ENCODE data around the gene CELF5. TPM values are rescaled to one million over a fixed set of nuclear protein-coding genes. Genes with fewer than 3 reads are reported as not detected.

The CELF5 gene
- total and polyA plus RNA-seq, 9 of the 15 experiments (the other 6 are each of a cell fraction or from before 2014, with no cell fraction given) = 0.01 to 0.56 (median 0.22) TPM

- Histone ChIP-seq H3K27me3 (ENCODE audit: control insufficient read depth in 2 of 2, insufficient read depth in 2 of 2, low read length in 2 of 2) (no peaks in the 10 kb centered on the region), H2AFZ (ENCODE audit: low read depth, low read length) (no peak overlapping the region), H3K27ac (ENCODE audit: extremely low read depth, low read depth, low read length) (no peak overlapping the region), H4K20me1 (replicated peaks; ENCODE audit: control insufficient read depth, insufficient read depth, low read length) (peaks cover 26% of the 10 kb centered on the region; the same call in 1 of the 2 replicates), H3K9ac (ENCODE audit: insufficient read depth in 1 of 2, low read depth in 2 of 2, low read length in 2 of 2) (peak overlapping the region in 1 of 2 experiments; percentile 74; a peak in 1 of 4 replicates), H3K4me2 (ENCODE audit: insufficient read depth, low read length) (no peak overlapping the region), H3K79me2 (ENCODE audit: control insufficient read depth, insufficient read depth, low read length) (peaks cover 78% of the 10 kb centered on the region), H3K4me1 (replicated peaks in 1 of 2; ENCODE audit: control insufficient read depth in 2 of 2, insufficient read depth in 2 of 2, low read length in 2 of 2) (peaks cover 17 to 95% of the 10 kb centered on the region in 2 experiments), H3K9me1 (ENCODE audit: control insufficient read depth, insufficient read depth, low read length) (no peaks in the 10 kb centered on the region), H3K36me3 (ENCODE audit: control insufficient read depth, insufficient read depth, low read length) (peaks cover 84% of the 10 kb centered on the region; the same call in 2 of the 3 replicates), H3K9me3 (replicated peaks; ENCODE audit: control insufficient read depth, insufficient read depth, low read depth, low read length) (no peaks in the 10 kb centered on the region), H3K4me3 (no peak overlapping the region)
- DNase-seq (ENCODE audit: extremely low read depth in 1 of 4, low spot score in 3 of 4) = no peak
- no peak for FAIRE-seq
- intact Hi-C loops (cut with micrococcal nuclease) (no loop called here), in situ Hi-C loops (cut with MboI) (no loop called here)
- BruUV-seq (replicated peaks) = no TSS peak
- no peak for ATAC-seq
- ChIA-PET CTCF (ENCODE audit: low intra/inter-chr PET ratio) (no interaction called here), POLR2A (interaction anchor here (1.2 kb wide), 1 partner anchor 11 kb away, joined by 4 read pairs; no protein-coding TSS in a partner anchor)
- TF ChIP-seq CCAR2 (IDR thresholded peaks at IDR 0.05; ENCODE audit: low read depth, low read length) (no peak), HNRNPL (IDR thresholded peaks at IDR 0.05; ENCODE audit: low read depth, low read length) (peak; percentile 37; the same call in 1 of the 2 replicates), ZNF586 (CRISPR knock-in tag; conservative IDR thresholded peaks at IDR 0.05) (no peak), ZNF41 (CRISPR knock-in tag; conservative IDR thresholded peaks at IDR 0.05) (no peak), ZMIZ1 (IDR thresholded peaks at IDR 0.05; ENCODE audit: low read depth in 2 of 2, low read length in 2 of 2) (no peak), SUPT5H (IDR thresholded peaks at IDR 0.05) (no peak), ZBTB33 (CRISPR knock-in tag; IDR thresholded peaks at IDR 0.05) (peak; percentile 65; the same call in 1 of the 2 replicates)
- 94% methylated on average over 13 of the region's 32 CpGs for WGBS (ENCODE audit: insufficient coverage, low coverage, missing lambda C conversion rate)
Observed at GRCh38 chr19:3192228-3192635, 32.2 kb upstream of the CELF5 start.

Measured in K562 (cell line).